ENCODE results near the gene CAMK2A. TPM values are rescaled to one million over a fixed set of nuclear protein-coding genes. Genes with fewer than 3 reads are reported as not detected.

CAMK2A gene
- polyA plus RNA-seq, 1 donor (not counting 4 experiments of a cell fraction or from before 2014, with no cell fraction given) = 0.05 TPM

GRCh38 chr5:150305095-150305494 is 15.5 kb upstream of the CAMK2A start:
- FAIRE-seq (no peak), DNase-seq (ENCODE audit: low read depth, low spot score) (no peak)
- Histone ChIP-seq H3K4me1 (ENCODE audit: control insufficient read depth, extremely low read depth, insufficient read depth, low read length) (peaks cover 13% of the 10 kb centered on the region), H3K9ac (ENCODE audit: control insufficient read depth, extremely low read depth, insufficient read depth, low read length) (no peak overlapping the region), H3K27ac (ENCODE audit: control insufficient read depth, insufficient read depth, low read length) (no peak overlapping the region), H3K36me3 (ENCODE audit: control insufficient read depth in 2 of 2, extremely low read depth in 1 of 2, insufficient read depth in 2 of 2, low read length in 2 of 2) (no peaks in the 10 kb centered on the region), H3K9me3 (ENCODE audit: control insufficient read depth, low read depth, low read length) (no peaks in the 10 kb centered on the region), H2AFZ (ENCODE audit: control insufficient read depth, low read length) (no peak overlapping the region), H3K4me3 (ENCODE audit: control insufficient read depth in 2 of 3, extremely low read depth in 1 of 3, insufficient read depth in 2 of 3, low read depth in 1 of 3, low read length in 3 of 3) (no peak overlapping the region), H3K79me2 (ENCODE audit: control insufficient read depth, insufficient read depth, low read length) (no peaks in the 10 kb centered on the region), H4K20me1 (ENCODE audit: control insufficient read depth, extremely low read depth, insufficient read depth, low read length) (no peaks in the 10 kb centered on the region), H3K9me1 (ENCODE audit: control insufficient read depth, extremely low read depth, insufficient read depth, low read length) (no peaks in the 10 kb centered on the region), H3K4me2 (ENCODE audit: control insufficient read depth, extremely low read depth, insufficient read depth, low read depth, low read length) (no peak overlapping the region), H3K27me3 (ENCODE audit: control insufficient read depth, extremely low read depth, insufficient read depth, low read length) (no peaks in the 10 kb centered on the region)
- dilution Hi-C loops (cut with MboI; ENCODE audit: extremely low pct_ligation_motif_present, low sequenced_read_pairs) = no loop called here
- TF ChIP-seq EZH2 (IDR thresholded peaks at IDR 0.05; ENCODE audit: low read length) = no peak
- TF ChIP-seq CTCF (optimal IDR thresholded peaks at IDR 0.05 in 1 of 3, IDR thresholded peaks at IDR 0.05 in 1 of 3, conservative IDR thresholded peaks at IDR 0.05 in 1 of 3; ENCODE audit: extremely low read depth in 1 of 3, insufficient read depth in 2 of 3, low read length in 3 of 3) = no peak

GRCh38 chr5:150304481-150305081 is 15.0 kb upstream of the CAMK2A start:
- Histone ChIP-seq H3K79me2 (ENCODE audit: control insufficient read depth, insufficient read depth, low read length) (no peaks in the 10 kb centered on the region), H3K4me3 (ENCODE audit: control insufficient read depth in 2 of 3, extremely low read depth in 1 of 3, insufficient read depth in 2 of 3, low read depth in 1 of 3, low read length in 3 of 3) (no peak overlapping the region), H3K9me3 (ENCODE audit: control insufficient read depth, low read depth, low read length) (no peaks in the 10 kb centered on the region), H3K36me3 (ENCODE audit: control insufficient read depth in 2 of 2, extremely low read depth in 1 of 2, insufficient read depth in 2 of 2, low read length in 2 of 2) (no peaks in the 10 kb centered on the region), H3K4me1 (ENCODE audit: control insufficient read depth, extremely low read depth, insufficient read depth, low read length) (peaks cover 19% of the 10 kb centered on the region), H3K4me2 (ENCODE audit: control insufficient read depth, extremely low read depth, insufficient read depth, low read depth, low read length) (no peak overlapping the region), H3K27me3 (ENCODE audit: control insufficient read depth, extremely low read depth, insufficient read depth, low read length) (no peaks in the 10 kb centered on the region), H2AFZ (ENCODE audit: control insufficient read depth, low read length) (no peak overlapping the region), H3K27ac (ENCODE audit: control insufficient read depth, insufficient read depth, low read length) (no peak overlapping the region), H3K9me1 (ENCODE audit: control insufficient read depth, extremely low read depth, insufficient read depth, low read length) (peaks cover 3% of the 10 kb centered on the region), H4K20me1 (ENCODE audit: control insufficient read depth, extremely low read depth, insufficient read depth, low read length) (no peaks in the 10 kb centered on the region), H3K9ac (ENCODE audit: control insufficient read depth, extremely low read depth, insufficient read depth, low read length) (no peak overlapping the region)
- dilution Hi-C loops (cut with MboI; ENCODE audit: extremely low pct_ligation_motif_present, low sequenced_read_pairs) = no loop called here
- TF ChIP-seq EZH2 (IDR thresholded peaks at IDR 0.05; ENCODE audit: low read length) (no peak), CTCF (optimal IDR thresholded peaks at IDR 0.05 in 1 of 3, IDR thresholded peaks at IDR 0.05 in 1 of 3, conservative IDR thresholded peaks at IDR 0.05 in 1 of 3; ENCODE audit: extremely low read depth in 1 of 3, insufficient read depth in 2 of 3, low read length in 3 of 3) (no peak)
- FAIRE-seq (no peak), DNase-seq (ENCODE audit: low read depth, low spot score) (no peak)
